Ectodermal cell (in vitro differentiated cells): ENCODE results near the gene DSG3.

Experiments used
- H3K27ac ChIP-seq: 2 replicates; pipeline ENCODE4 v1.7.0; 2013; ENCODE audit warnings: mild to moderate bottlenecking, low read depth, low read length; ENCODE audit not compliant: insufficient read depth, poor library complexity, severe bottlenecking
- H3K27me3 ChIP-seq: 2 replicates; pipeline ENCODE4 v1.7.0; 2013; ENCODE audit warnings: mild to moderate bottlenecking, low read length; ENCODE audit not compliant: insufficient read depth, control insufficient read depth, poor library complexity, severe bottlenecking
- H3K36me3 ChIP-seq: one replicate; pipeline ENCODE4 v1.7.0; 2013; ENCODE audit warnings: low read length; ENCODE audit not compliant: control insufficient read depth, insufficient read depth
- H3K4me1 ChIP-seq: one replicate; pipeline ENCODE4 v1.7.0; 2013; ENCODE audit warnings: low read length; ENCODE audit not compliant: control insufficient read depth, insufficient read depth
- H3K4me3 ChIP-seq: 2 replicates; pipeline ENCODE4 v1.7.0; 2013; ENCODE audit warnings: low read depth, low read length, control low read depth; ENCODE audit not compliant: insufficient read depth
- H3K9me3 ChIP-seq: 2 replicates; pipeline ENCODE4 v1.7.0; 2013; ENCODE audit warnings: mild to moderate bottlenecking, low read length, moderate library complexity; ENCODE audit not compliant: control insufficient read depth
- WGBS, 2 experiments: methylation state at CpG; one replicate each; pipeline ENCODE4 v1.1.7; 2013; ENCODE audit warnings: missing lambda C conversion rate in 2 of 2; 5-methylcytosine and 5-hydroxymethylcytosine counted together

The DSG3 gene

DNA sequence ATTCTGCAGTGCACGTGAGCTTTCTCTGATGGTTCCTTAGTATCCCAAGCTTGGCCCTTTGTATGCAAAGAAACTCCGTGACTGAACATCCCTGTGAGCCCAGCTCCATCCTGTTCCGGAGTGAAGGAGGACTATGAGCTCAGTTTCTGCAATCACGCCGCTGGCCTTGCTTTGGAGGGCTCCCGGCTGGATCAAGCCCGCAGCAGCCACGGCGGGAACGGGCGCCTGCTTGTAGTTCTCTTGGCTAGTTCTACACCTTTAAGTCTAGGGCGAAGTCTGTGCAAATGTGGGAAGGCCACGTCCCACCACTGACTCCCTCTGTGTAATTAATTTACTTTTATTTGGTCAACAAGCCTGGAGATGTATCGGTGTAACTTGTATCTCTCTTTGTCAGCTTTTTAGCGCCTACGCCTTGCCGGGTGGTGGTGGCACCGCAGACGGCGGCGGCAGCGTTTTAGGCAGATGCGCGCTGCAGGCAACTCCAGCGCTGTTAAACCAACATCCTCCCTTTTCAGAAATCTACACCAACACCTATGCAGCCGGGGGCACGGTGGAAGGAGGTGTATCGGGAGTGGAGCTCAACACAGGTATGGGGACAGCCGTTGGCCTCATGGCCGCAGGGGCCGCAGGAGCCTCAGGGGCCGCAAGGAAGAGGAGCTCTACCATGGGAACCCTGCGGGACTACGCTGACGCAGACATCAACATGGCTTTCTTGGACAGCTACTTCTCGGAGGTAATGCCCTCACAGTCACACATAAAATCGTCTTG, 36.6 kb upstream of the DSG3 start:
- no peaks in the 10 kb centered on the region for H3K9me3 ChIP-seq
- no peak overlapping the region for H3K4me3 ChIP-seq
- H3K4me1 ChIP-seq: no peaks in the 10 kb centered on the region
- 92 to 95% methylated on average over 35 to 37 of the region's 37 CpGs for WGBS, 2 experiments
- no peak overlapping the region for H3K27ac ChIP-seq
- H3K27me3 ChIP-seq: no peaks in the 10 kb centered on the region
- H3K36me3 ChIP-seq: no peaks in the 10 kb centered on the region

DNA sequence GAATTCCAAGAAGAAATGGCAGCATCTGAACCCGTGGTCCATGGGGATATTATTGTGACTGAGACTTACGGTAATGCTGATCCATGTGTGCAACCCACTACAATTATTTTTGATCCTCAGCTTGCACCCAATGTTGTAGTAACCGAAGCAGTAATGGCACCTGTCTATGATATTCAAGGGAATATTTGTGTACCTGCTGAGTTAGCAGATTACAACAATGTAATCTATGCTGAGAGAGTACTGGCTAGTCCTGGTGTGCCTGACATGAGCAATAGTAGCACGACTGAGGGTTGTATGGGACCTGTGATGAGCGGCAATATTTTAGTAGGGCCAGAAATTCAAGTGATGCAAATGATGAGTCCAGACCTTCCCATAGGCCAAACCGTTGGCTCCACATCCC, 34.4 kb upstream of the DSG3 start:
- H3K4me3 ChIP-seq: no peak overlapping the region
- H3K4me1 ChIP-seq: no peaks in the 10 kb centered on the region
- H3K27ac ChIP-seq: no peak overlapping the region
- no peaks in the 10 kb centered on the region for H3K36me3 ChIP-seq
- 93 to 94% methylated on average over 6 of the region's 6 CpGs for WGBS, 2 experiments
- no peaks in the 10 kb centered on the region for H3K9me3 ChIP-seq
- no peaks in the 10 kb centered on the region for H3K27me3 ChIP-seq

DNA sequence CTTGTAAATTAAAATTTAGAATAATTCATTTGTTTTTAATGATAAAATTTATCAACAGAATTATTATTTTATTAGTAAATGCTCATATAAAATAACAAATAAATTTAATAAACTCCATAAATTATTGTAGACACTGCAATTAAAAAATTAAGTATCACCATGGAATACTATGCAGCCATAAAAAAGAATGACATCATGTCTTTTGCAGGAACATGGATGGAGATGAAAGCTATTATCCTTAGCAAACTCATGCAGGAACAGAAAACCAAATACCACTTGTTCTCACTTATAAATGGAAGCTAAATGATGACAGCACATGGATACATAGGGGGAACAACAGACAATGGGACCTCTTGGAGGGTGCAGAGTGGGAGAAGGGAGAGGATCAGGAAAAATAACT, 29.7 kb upstream of the DSG3 start:
- no peak overlapping the region for H3K4me3 ChIP-seq
- H3K27ac ChIP-seq: no peak overlapping the region
- no peaks in the 10 kb centered on the region for H3K9me3 ChIP-seq
- H3K36me3 ChIP-seq: no peaks in the 10 kb centered on the region
- no peaks in the 10 kb centered on the region for H3K4me1 ChIP-seq
- H3K27me3 ChIP-seq: no peaks in the 10 kb centered on the region

DNA sequence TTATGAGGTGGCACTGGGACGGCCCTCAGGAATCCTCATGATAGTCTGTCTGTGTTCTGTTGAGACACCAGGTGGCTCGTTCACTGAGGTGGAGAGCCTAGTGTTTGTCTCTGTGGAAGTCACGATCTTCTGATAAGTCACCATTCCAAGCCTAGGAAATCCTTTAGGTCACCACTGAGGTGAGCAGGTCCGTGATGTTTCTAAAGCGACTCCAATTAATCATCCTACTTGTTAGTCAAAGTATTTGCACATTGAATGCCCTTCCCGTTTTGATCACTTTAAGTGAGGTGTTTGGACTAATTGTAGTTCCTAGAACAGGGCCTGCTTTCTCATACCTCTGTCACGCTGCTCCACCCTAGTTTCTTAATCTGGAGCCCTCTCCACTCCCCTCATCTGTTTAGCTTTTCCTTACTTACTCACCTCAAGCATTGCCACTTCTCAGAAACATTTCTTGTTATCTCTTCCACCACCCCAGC, 28.0 kb upstream of the DSG3 start:
- 94% methylated on average over 7 of the region's 7 CpGs for WGBS, 2 experiments
- no peaks in the 10 kb centered on the region for H3K27me3 ChIP-seq
- H3K9me3 ChIP-seq: no peaks in the 10 kb centered on the region
- no peak overlapping the region for H3K4me3 ChIP-seq
- no peak overlapping the region for H3K27ac ChIP-seq
- H3K4me1 ChIP-seq: no peaks in the 10 kb centered on the region
- no peaks in the 10 kb centered on the region for H3K36me3 ChIP-seq

DNA sequence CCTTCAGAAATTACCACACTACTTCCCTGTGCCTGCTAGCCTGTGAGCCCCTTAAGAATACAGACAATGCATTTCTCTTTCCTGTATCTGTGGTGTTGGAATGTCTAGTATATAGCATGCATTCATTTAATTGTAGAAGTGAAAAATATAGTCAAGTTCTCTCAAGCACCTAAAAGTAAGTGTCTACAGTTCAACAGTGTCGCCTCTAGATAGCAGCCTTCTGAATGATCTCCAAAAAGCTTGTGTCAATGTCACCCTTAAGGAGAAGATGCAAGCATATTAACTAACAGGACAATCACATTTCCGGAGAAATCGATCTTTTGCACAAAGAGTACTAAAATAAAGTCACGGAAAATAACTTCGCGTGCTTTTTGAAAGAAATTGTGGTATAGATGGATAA, 27.5 kb upstream of the DSG3 start:
- Histone ChIP-seq H3K27me3 (no peaks in the 10 kb centered on the region), H3K4me1 (no peaks in the 10 kb centered on the region), H3K4me3 (no peak overlapping the region), H3K36me3 (no peaks in the 10 kb centered on the region), H3K9me3 (no peaks in the 10 kb centered on the region), H3K27ac (no peak overlapping the region)
- WGBS, 2 experiments: 94 to 95% methylated on average over 6 of the region's 6 CpGs

DNA sequence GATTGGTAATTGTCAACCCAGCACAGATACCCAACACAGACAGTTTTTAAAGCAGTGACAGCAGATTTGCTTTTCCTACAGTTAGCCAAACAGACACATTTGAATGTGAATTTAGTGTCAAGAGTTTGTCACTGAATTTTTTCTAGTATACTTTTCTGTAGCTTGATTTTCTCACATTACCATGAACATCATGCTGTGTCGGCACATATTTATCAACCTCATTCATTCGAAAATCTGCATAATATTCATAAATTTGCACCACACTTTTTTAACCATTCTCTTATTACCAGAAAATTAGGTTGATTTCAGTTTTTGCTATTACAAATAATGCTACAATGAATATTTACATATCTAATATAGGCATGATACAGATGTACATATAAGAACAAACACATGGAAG, 27.0 kb upstream of the DSG3 start:
- Histone ChIP-seq H3K4me3 (no peak overlapping the region), H3K4me1 (no peaks in the 10 kb centered on the region), H3K27ac (no peak overlapping the region), H3K9me3 (no peaks in the 10 kb centered on the region), H3K27me3 (no peaks in the 10 kb centered on the region), H3K36me3 (no peaks in the 10 kb centered on the region)
- 85% methylated on average over 2 of the region's 2 CpGs for WGBS, 2 experiments

DNA sequence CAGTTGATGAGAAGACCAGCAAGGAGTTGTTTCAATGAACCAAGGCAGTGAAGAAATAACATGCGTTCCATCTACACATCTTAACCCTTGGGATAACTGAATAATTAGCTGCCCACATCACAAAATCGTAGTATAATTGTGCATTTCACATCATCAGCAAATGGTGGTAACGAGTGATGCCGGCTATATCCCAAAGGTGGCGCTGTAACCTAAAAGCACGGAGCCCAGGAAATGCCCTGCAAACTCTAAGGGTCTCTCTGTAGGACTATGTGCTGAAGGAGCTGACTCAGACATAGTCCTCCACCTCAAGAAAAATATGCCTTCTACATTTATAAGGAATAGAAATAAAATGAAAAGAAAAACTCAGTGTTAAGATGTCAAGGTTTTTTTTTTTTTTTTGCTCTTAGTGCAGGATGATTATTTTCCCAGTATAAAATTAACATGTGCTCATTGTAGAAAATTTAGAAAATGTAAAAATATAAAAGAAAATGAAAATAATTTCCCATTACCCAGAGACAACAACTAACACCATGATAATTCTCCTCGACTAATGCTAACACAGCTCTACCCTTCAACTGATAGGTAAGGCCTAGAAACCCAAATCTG, 23.1 kb upstream of the DSG3 start:
- Histone ChIP-seq H3K4me3 (no peak overlapping the region), H3K27me3 (no peaks in the 10 kb centered on the region), H3K4me1 (no peaks in the 10 kb centered on the region), H3K27ac (no peak overlapping the region), H3K36me3 (no peaks in the 10 kb centered on the region), H3K9me3 (no peaks in the 10 kb centered on the region)
- 18 to 23% methylated on average over 7 of the region's 7 CpGs for WGBS, 2 experiments

DNA sequence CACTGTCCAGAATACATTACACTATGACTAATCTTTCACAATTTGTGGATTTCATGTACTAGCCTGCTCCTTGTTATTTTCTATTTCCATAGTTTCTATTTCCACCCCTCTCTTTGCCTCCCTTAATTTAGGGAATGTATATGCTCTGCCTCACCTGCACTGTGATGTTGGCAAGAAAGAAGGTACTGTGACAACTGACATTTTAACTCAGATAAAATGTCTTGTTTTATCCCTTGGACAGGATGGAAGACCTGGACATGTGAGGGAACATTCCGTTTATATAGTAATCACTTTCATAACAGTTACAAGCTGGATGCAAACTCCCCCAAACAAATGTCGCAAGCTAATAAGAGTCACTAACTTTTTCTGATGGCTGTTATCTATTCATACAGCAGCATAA, 21.5 kb upstream of the DSG3 start:
- Histone ChIP-seq H3K27me3 (no peaks in the 10 kb centered on the region), H3K27ac (no peak overlapping the region), H3K36me3 (no peaks in the 10 kb centered on the region), H3K9me3 (no peaks in the 10 kb centered on the region), H3K4me3 (no peak overlapping the region), H3K4me1 (no peaks in the 10 kb centered on the region)
- WGBS, 2 experiments: 98% methylated on average over 2 of the region's 2 CpGs

DNA sequence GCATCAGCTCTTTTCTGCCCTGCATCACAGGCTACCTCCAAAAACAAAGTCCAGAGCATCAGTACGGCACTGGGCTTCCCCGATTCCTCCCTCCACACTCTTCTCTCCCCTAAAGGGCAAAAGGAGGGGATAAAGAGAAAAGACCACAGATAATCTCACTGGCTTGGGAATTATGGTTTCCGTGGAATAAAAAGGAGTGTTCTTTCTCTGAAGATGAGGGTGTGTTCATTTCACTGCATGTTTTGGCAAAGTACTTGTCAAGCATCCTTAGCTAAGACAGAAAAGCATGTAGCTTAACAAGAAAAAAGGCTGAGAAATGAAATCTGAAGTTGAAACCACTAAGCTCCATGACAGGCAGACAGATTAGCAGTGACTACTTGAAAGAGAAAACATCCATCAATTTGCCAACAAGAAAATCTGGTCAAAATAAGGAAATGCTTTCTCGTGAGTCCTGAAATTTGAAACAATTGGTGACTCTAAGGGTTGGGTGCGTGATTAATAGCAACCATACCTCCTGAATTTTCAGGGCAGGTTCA, 20.6 kb upstream of the DSG3 start:
- H3K27ac ChIP-seq: no peak overlapping the region
- no peaks in the 10 kb centered on the region for H3K27me3 ChIP-seq
- no peaks in the 10 kb centered on the region for H3K9me3 ChIP-seq
- no peak overlapping the region for H3K4me3 ChIP-seq
- 90 to 91% methylated on average over 4 to 5 of the region's 5 CpGs for WGBS, 2 experiments
- no peaks in the 10 kb centered on the region for H3K4me1 ChIP-seq
- H3K36me3 ChIP-seq: no peaks in the 10 kb centered on the region

DNA sequence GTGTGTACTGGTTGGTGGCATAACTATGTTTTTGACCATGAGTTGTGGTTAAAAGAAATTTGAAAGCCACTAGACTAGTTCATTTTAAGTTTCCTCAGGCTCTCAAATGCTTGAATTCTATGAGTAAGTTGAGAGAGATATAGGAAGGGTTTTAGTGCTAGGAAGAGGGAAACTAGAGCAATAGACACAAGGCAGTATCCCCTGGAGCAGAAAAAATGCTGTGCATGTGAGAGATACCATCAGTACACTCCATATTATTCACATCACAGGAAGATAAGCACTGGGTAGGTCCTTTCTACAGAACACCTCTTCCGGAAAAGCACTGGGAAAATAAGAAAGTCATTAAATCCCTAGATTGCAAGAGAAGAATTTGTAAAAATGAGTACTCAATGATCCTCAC, 19.3 kb upstream of the DSG3 start:
- H3K4me1 ChIP-seq: no peaks in the 10 kb centered on the region
- H3K27ac ChIP-seq: no peak overlapping the region
- H3K27me3 ChIP-seq: no peaks in the 10 kb centered on the region
- no peaks in the 10 kb centered on the region for H3K9me3 ChIP-seq
- no peak overlapping the region for H3K4me3 ChIP-seq
- no peaks in the 10 kb centered on the region for H3K36me3 ChIP-seq
- WGBS, 2 experiments: 83 to 100% methylated on average over 1 of the region's 1 CpG
